GM21447 (cell line): Measurements from ENCODE around the gene MSANTD1.

Source experiments
- ATAC-seq: cut with Tn5 transposase; IDR thresholded peaks from one replicate; pipeline ENCODE4 v1.9.1; 2021; ENCODE audit not compliant: unreplicated experiment

The MSANTD1 gene

DNA sequence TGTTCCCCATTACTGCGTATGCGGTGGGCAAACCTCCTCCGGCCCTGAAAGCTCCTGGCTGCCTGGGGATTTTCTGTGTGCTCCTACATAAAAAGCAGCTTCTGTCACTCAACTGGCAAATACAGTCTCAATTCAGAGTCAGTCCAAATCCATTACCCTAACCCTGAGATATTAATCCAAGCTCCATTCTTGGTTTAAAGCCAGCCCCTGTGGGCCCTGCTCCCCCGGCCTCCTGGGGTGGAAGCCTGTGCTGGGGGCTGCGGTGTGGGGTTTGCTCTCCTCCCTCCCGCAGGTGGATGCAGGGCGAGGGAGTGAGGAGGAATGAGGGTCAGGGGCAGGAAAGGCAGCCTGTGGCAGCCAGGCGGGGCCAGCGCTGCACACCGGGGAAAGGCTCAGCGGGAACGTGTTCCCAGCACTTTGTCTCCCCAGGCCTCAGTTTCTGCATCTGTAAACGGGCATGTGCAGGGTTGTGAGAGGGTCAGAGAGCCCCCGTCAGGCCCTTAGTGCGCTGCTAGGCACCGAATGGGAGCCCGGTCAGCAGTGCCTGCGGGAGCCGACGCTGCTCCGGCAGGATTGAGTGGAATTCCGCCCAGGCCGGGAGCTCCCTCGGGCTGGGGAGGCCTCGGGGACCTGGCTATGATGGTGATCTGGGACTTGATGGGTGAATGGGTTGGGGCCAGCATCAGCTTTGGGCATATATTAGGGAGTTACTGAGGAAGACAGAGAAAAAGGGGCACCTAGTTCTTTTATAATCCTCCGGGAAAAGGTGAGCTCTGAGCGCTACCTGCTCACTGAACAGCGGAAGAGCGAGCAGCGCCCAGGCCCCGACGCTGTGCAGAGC is 37.6 kb downstream of the MSANTD1 start:
- no peak for ATAC-seq

DNA sequence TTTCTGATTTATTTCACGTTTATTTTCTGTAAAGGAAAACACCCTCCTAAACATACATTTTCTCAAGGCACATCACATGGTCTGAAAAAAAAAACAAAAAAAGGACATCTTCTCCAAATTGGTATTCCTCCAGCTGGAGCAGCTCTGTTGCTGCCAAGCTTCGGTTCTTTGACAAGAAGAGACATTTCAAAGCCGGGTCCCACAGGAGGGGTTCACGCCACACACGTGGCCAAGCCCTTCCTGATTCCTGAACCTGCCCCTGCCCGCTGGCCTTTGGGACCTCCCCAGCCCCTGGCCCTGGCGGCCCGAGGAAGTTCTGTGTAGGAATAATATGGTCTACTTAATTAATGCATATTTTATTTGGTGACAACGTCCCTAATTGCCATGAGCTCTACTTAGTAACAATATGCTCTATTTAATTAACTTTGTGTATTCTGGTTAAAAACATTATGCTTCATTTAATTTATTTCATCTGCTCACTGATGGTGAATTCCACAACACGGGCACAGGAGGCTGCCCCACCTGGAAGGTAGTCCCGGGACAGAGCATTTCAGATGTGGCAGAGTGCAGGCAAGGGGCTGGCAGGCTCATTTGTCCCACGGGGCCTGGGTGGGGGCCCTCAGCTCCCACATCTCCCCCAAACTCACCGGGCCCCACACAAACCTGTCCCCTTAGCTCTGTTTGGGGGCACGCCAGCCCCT is 38.5 kb downstream of the MSANTD1 start:
- ATAC-seq: no peak

DNA sequence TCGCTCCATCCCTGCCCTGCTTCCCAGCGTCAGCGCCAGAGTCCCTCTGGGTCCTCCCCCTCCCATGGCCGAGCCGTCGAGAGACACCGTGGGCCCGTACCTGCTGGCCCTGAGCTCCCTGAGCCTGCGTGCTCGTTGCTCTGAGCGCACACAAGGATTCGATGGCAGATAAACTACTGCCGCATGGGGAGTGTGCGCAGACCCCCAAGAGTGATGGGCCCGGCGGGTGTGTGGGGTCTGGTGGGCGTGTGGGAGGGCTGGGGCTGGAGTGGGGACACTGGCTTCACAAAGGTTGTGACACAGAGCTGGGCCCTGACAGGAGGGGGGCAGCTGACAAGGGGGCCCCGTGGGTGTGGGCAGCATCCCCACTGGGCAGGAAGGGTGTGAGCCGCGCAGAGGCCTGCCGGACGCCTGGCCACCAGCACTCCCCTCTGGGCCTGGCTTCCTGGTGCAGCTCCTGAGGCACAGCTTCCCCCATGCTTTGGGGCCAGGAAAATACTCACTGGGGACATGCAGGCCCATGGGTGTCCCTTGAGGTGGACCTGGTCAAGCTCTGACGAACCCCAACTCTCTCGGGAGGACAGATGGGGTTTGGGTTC is 39.1 kb downstream of the MSANTD1 start:
- ATAC-seq: no peak

DNA sequence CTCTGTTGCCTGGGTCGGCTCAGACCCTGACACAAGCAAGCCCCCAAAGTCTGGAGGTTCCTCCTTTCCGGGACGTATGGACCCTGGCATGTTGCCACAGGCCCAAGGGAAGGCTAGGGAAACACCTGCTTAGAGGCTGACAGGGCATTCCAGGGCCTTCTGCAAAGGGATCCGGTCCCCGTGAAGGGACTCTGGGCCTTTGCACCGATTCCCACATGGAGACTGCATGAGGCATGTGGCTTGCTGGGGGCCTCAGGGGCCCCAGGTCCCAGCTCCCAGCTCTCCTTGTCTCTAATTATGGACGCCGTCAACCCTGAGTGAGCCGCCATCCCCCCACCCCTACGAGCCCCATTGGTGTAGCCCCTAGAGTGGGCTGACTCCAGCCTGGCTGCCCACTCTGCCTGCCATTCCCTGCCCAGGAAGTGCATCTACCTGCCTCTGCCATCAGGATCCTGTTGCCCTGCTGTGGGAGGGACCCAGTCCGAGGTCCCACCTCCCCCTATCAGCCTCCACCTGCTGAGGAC is 39.7 kb downstream of the MSANTD1 start:
- ATAC-seq: no peak

DNA sequence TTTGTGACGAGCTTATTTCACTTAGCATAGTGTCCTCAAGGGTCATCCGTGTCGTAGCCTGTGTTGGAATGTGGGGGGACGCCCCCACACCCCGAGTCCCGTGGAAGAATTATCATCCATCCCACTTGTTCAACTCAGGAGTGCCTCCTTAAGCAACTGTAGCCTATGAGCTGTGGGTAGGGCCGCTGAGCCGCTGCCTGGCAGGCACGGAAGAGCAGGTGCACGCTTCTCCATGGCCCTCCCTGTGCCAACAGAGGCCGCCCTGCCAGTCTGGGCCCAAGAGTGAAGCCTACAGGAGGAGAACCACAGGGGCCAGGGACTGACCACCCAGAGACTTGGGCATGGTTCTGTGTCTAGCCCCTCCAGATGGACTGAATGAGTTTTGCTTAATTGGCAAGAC is 41.5 kb downstream of the MSANTD1 start:
- ATAC-seq: no peak

DNA sequence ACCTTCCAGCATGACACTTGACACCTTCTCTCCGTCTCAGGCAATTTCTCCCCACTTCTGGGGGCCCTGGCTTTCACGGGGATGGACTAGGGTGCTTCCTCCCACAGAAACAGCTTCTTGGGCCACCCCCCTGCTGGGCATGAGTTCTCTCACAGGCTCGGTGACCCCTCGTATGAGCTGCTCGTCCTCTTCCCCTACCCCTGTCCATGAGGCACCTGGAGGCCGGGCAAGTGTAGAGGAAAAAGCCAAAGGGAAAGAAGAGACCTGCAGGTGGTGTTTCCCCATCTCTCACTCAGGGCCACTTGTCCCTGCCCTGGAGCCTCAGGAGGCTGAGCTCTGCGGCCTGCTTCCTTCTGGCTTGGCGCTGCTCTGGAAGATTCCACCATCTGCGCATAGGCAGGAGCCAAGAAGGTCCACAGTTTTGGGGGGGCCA is 41.9 kb downstream of the MSANTD1 start:
- no peak for ATAC-seq

DNA sequence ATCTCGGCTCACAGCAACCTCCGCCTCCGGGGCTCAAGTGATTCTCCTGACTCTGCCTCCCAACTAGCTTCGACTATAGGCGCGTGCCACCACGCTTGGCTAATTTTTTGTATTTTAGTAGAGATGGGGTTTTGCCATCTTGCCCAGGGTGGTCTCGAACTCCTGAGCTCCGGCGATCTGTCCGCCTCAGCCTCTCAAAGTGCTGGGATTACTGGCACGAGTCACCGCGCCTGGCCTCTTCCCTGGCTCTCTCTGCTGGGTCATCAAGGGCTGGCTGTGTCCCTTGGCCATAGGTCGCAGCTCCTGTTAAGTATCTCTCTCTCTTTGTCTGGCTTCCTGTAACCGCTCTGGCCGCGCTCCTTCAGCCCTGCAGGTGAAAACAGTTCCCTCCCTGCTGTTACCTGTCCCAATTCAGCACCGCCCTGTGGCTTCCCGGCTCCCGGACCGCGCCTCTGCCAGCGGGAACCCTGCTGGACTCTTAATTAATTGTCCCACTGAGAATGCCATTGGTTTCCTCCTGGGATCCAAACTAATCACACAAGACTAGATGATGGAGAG is 42.5 kb downstream of the MSANTD1 start:
- no peak for ATAC-seq

DNA sequence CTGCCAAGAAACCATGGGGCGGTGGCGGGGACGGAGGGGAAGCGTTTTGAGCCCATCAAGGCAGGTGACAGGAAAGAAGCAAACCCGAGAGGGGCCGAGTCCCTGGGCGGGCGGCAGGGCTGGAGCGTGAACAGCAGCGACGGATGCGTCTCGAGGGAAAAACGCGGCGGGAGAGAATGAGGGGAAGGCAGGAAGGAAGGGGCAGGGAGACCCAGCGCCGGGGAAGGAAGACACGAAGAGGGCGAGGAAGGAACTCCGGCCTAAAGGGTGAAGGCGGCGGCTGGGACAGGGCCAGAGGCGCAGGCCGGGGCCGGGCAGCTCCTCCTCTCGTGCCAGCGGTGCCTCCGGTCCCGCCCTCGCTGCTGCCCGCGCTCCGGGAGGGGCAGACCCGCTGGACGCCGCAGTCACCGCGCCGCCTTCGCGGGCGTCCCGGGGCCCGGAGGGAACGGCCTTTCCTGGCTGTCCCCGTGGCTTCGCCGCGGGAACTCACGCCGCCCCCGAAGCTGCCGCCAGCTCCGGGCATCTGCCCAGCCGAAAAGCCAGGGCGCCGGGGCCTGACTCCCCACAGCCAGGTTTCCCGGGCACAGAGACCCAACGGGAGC is 43.1 kb downstream of the MSANTD1 start:
- peak; percentile 32 for ATAC-seq

DNA sequence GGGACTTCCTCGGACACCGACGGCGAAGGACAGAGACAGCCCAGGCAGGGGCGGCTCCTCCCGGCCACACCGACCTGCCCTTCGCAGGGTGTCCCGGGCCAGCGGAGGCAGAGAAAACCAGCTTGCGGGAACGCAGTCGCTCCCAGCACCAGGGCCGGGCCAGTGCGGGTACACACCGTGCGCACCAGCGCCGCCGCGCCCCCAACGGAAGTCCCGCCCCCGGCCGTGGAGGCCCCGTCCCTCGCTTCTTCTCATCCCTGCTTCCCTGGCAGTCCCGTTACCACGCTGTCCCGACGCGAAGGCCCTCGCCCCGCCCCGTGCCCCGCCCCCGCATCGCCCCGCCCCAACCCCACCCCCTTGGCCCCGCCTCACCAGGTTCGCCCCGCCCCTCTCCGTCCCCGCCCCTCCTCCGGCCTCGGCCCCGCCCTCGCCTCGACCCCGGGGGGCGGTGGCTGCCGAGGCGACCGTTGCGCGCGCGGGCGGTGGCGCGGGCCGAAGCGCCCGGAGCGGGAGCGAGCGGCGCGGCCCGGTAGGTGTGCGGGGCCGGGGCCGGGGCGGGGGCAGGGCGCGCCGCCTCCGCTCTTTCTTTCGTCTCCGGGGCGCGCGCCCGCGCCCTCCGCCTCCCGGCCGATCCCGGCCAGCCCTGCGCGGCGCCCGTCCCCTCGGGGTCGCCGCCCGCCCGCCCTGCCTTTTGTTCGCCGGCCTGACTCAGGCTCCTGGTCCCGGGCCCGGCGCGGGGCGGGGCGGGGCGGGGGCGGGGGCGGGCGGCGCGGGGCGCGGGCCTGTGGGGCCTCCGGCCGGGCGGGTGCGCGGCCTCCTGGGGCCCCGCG is 43.8 kb downstream of the MSANTD1 start, which contains the start of gene RGS12:
Gene RGS12, plus strand, starts transcription at position 451 of the 830 bp plus-strand sequence. CDS start 23,150 bp downstream, outside the sequence.
- ATAC-seq: peak; percentile 84

DNA sequence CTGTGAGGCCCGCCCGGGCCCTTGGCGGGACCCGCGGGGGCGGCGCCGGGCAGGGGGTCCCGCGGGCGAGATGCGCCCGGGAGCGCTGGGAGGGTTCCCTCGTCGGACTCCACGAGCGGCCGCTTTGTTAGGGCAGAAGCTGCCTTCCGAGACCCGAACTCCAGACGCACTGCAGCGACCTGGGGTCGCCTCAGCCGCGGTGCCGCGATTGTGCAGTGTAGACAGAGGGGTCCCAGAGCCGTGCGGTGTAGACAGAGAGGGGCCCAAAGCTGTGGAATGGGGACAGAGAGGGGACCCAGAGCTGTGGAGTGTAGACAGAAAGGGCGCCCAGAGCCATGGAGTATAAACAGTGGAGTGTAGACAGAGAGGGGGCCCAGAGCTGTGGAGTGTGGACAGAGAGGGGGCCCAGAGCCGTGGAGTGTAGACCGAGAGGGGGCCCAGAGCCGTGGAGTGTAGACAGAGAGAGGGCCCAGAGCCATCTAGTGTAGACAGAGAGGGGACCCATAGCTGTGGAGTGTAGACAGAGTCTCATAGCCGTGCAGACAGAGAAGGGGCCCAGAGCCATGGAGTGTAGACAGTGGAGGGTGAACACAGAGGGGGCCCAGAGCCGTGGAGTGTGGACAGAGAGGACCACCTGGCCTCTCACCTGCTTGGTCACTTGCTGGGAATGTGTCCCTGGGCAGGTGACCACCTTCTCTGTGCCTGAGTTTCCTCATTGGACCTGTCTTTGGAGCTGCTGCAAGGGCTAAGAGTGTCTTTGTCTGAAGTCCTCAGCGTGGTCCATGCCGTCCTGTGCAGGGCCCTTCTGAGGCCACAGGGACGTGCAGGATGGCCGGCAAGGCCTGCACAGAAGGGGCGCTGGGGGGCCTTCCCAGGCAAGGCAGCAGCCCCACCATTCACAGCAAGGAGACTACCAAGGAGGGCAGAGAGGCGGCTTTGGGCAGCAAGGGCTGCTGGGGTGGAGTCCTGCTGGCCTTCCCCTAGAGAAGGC is 44.7 kb downstream of the MSANTD1 start:
- ATAC-seq: no peak

DNA sequence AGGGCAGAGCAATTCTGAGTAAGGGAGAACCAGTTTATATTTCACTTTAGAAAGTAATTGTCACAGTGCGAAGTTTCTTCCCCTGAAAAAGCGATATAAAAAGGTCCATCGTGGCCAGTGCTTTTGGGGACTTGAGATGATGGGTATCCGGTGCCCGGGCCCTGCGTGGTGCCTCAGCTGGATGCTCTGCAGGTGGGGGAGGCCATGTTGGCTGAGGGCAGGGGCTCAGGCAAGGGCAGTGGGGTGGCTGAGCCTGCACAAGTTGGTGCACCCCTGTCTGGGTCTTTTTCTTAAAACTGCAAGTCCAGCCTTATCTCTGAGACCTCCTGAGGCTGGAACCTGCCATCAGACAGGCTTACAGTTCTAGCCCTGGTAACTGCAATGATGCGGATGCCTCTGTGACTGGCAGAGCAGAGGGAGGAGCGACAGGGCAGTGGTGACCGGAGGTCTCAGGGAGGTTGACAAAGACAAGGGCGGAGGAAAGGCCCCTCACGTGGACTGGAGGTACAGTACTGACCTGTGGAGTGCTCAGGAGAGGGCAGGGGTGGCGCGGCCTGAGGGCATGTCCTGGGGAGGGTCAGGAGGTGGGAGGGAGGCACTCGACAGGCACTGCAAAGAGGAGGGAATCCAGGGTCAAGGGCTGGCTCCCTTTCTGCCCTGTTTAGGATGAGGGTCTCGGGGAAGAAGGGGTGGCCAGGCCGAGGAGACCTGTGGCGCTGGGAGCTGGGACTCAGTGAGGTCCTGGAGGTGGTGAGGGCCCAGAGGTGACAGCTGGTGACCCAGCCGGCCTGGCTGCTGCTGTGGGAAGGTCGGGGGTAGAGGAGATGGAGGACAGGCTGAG is 45.7 kb downstream of the MSANTD1 start:
- ATAC-seq: no peak

DNA sequence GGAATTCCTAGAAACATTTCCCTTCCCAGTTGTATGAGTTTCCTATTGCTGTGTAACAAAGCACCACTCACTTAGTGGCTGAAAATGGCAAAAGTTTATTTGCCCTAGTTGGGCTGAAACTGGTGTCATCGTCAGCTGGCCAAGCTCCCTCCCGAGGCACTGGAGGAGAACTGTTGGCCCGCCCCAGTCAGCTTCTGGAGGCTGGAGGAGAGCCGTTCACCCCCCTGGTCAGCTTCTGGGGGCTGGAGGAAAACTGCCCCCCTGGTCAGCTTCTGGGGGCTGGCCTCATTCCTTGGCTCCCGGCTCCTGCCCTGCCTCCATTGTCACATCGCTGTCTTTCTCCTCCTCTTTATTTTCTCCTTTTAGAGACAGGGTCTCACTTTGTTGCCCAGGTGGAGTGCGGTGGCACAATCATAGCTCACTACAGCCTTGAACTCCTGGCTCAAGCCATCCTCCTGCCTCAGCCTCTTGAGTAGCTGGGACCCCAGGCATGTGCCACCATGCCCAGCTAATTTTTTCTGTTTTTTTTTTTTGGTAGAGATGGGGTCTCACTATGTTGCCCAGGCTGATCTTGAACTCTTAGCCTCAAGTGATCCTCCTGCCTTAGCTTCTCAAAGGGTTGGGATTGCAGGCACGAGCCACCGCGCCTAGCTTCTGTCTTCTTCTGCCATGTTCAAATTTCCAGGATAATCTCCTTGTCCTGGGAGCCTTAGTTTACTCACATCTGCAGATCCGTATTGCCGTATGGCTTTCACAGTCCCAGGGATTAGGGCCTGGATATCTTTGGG is 47.1 kb downstream of the MSANTD1 start:
- ATAC-seq: no peak

DNA sequence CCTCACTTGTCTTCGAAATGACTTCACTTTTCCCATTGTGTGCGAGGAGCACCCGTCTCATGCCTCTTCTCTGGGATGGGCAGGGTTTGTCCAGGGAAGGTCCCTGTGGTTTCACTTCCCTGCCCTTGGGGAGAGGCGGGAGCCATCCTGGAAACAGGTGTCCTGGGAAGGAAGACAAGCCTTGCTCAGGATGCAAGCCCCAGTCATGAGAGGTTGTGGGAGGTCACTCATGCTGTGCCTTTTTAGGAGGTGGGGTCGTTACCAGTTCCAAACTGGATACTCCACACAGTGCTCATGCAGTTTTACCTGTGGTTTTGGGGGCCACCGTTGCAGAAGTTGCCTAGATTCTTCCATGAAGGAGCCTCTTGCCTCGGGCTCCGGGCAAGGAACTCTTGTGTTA is 47.7 kb downstream of the MSANTD1 start:
- ATAC-seq: no peak

DNA sequence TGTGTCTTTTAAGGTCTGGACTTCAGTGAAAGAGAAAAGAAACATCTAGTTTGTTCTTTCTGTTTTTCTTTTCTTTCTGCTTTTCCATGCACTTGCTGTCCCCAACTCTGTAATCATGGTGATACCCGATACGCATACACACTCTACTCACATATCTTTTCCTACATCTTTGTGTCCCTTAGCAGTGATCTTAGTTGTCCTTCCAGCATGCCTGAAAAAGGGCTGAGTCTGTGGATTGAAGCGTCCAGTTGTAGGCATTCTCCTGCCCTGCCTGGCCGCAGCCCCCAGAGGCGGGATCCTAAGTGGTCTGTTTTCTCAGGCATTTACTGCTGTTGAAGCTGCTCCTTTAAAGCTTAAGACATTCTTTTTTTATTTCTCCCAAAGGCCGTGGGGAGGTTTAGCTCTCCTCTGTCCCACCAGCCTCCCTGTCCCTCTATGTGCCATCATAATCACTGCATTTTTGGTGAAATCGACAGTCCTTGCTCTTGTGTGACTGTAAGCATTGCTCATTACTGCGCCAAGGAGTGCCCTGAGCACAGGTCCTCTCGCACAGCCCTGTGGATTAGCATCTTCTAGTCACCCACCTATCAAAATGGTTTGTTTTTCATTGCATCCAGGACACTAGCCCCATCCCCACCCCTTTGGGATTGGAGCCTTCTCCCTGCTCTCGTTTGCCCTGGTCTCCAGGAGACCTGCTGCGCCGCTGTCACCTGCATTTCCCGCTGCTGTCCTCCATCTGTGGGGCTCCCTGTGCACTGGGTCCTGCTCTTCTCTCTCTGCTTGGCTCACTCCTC is 48.3 kb downstream of the MSANTD1 start:
- ATAC-seq: no peak

DNA sequence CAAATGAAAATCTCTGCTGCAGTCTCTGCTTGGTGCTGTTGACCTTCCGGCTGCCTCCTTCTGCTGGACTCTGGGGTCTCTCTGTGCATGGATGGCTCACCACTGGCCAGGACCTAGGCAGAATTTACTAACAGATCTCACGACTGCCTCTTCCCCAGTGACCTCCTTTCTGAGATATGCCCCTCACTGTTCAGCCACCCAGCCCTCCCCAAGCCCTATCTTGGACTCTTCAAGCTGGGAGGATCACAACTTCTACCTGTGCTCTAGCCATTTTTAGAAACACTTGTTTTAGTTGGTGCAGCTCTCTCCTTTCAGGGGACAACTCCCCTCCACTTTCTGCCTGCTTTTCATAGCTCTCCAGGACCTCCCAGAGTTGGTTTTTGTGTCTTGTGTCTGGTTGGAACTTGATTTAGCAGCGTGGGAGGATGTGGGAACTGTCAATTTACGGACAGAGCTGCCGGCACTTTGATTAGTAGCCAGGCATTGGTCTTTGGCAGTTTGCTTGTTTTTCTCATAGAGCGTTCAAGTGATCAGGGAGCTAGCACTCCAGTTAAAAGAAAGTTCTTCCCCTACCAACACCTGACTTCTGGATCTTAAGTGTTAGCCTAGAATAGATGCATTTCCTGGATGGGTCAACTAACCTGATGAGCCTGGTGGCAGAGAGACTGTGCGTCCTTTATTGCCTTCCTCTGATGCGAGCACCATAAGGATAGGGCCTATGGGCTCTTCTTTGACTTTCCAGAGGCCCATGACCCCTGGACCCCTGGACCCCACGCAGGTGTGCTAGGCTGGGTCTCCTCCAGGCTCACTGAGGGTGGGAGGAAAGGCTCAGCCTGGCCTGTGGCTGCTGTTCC is 50.4 kb downstream of the MSANTD1 start:
- ATAC-seq: no peak
